BJ (cell line): ENCODE measurements around the gene PFN3. TPM values are rescaled to one million over a fixed set of nuclear protein-coding genes. Genes with fewer than 3 reads are reported as not detected.
"Not testable (repeated sequence)": the region's sequence is repeated elsewhere in the genome, so short reads cannot be mapped to it uniquely, and the experiment has no call there.

Experiments
- CTCF ChIA-PET: fragments of 350-600 bp; formaldehyde crosslinking; extraction: SDS; loops from one replicate; lab custom pipeline; 2021; ENCODE audit warnings: antibody characterized with exemption, inconsistent platforms; lab: Yijun Ruan, JAX
- POLR2A ChIA-PET: fragments of 300-600 bp; sonication (Branson Sonifier 250); formaldehyde crosslinking; extraction: SDS; loops from one replicate; lab custom pipeline; 2021; ENCODE audit warnings: antibody characterized with exemption; lab: Charles Lee
- DNase-seq: peaks from one replicate; pipeline ENCODE4 v3.0.0-alpha.2; 2011; ENCODE audit warnings: low read depth
- H3K27me3 ChIP-seq: 2 replicates; pipeline ENCODE4 v1.6.0; 2011; ENCODE audit warnings: low read length; ENCODE audit not compliant: control insufficient read depth, insufficient read depth
- H3K36me3 ChIP-seq: 2 replicates; pipeline ENCODE4 v1.5.1; 2011; ENCODE audit warnings: low read length; ENCODE audit not compliant: control insufficient read depth, insufficient read depth
- H3K4me3 ChIP-seq: 2 replicates; pipeline ENCODE4 v1.5.1; 2011; ENCODE audit warnings: low read depth, mild to moderate bottlenecking, control low read depth, low read length
- polyA plus RNA-seq: library from polyadenylated mRNA; depleted of rRNA; stranded (reverse); fragments of >200 nt; gene quantifications from 2 replicates; pipeline ENCODE4 v1.2.3, GENCODE V29; 2011
- TF ChIP-seq, protein P1 (sequence below): IDR thresholded peaks from 2 replicates; pipeline ENCODE4 v1.5.1; 2011; ENCODE audit warnings: low read depth, mild to moderate bottlenecking, control low read depth, inconsistent platforms, low read length, moderate library complexity; ENCODE audit not compliant: insufficient read depth

The PFN3 gene
- polyA plus RNA-seq, 1 experiment = not detected

DNA sequence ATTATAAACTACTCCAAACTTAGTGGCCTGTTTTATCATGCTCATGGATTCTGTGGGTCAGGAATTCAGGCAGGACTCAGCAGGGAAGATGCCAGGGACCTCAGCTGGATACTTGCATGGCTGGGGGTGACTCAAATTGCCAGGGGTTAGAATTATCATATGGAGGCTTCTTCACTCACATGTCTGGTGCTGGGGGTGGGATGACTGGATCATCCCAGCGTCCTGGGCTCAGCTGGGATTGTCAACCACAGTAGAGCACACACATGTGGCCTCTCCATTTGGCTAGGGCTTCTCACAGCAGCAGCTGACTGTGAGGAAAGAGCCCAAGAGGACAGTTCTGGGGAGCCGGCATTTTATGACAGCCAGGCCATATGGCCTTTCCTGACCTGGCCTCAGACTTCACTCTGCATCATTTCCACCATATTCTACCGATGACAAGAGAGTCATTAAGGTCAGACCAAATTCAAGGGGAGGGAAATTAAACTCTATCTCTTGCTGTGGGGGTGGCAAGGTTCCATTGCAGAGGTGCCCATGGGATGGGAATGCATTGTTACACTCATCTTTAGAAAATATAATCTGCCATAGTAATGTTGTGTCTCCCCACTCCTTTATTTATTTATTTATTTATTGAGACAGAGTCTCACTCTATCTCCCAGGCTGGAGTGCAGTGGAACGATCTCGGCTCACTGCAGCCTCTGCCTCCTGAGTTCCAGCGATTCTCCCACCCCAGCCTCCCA lies 20.8 kb upstream of the PFN3 start:
- no peak for DNase-seq
- Histone ChIP-seq H3K4me3 (no peak overlapping the region), H3K36me3 (no peaks in the 10 kb centered on the region), H3K27me3 (no peaks in the 10 kb centered on the region)
- ChIA-PET POLR2A (no interaction called here), CTCF (interaction anchor here (0.6 to 2.3 kb wide), 3 partner anchors 17 to 103 kb away, joined by 3 to 8 read pairs (median 7); no protein-coding TSS in a partner anchor)
- TF ChIP-seq, protein P1, sequence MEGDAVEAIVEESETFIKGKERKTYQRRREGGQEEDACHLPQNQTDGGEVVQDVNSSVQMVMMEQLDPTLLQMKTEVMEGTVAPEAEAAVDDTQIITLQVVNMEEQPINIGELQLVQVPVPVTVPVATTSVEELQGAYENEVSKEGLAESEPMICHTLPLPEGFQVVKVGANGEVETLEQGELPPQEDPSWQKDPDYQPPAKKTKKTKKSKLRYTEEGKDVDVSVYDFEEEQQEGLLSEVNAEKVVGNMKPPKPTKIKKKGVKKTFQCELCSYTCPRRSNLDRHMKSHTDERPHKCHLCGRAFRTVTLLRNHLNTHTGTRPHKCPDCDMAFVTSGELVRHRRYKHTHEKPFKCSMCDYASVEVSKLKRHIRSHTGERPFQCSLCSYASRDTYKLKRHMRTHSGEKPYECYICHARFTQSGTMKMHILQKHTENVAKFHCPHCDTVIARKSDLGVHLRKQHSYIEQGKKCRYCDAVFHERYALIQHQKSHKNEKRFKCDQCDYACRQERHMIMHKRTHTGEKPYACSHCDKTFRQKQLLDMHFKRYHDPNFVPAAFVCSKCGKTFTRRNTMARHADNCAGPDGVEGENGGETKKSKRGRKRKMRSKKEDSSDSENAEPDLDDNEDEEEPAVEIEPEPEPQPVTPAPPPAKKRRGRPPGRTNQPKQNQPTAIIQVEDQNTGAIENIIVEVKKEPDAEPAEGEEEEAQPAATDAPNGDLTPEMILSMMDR = no peak

DNA sequence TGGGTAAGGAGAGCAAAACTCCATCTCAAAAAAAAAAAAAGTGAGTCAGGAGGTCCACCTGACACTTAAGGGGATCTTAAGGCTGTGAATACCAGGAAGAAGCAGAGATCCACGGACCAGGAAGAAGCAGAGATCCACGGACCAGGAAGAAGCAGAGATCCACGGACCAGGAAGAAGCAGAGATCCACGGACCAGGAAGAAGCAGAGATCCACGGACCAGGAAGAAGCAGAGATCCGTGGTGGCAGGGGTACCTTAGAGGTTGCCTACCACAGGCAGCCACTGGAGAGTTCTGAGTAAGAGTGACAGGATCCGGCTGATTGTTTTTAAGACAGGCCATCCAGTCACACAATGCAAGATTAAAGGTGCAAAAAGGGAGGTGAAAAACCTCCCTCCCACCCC lies 20.0 kb upstream of the PFN3 start:
- H3K36me3 ChIP-seq, DNase-seq, H3K27me3 ChIP-seq, POLR2A ChIA-PET, H3K4me3 ChIP-seq: not testable (repeated sequence)
- CTCF ChIA-PET = interaction anchor here (8.7 kb wide), 1 partner anchor 16 kb away, joined by 89 read pairs; no protein-coding TSS in a partner anchor

DNA sequence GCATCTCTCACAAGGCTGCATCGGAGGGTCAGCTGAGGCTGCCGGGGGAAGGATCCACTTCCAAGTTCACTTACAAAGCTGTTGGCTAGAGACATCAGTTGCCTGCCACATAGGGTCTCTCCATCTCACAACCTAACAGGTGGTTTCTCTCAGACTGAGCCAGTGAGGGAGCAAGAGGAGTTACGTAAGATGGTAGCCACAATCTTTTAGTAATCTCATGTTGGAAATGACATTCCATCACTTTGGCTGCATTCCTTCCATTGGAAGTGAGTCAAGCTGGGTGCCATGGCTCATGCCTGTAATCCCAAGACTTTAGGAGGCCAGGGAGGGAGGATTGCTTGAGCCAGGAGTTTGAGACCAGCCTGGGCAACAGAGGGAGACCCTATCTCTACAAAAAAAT lies 18.6 kb upstream of the PFN3 start:
- ChIA-PET POLR2A (no interaction called here), CTCF (interaction anchor here (0.7 to 8.7 kb wide), 5 partner anchors 10 to 38 kb away, joined by 3 to 89 read pairs (median 3); no protein-coding TSS in a partner anchor)
- DNase-seq = no peak
- TF ChIP-seq, protein P1 = no peak
- no peaks in the 10 kb centered on the region for H3K36me3 ChIP-seq
- H3K27me3 ChIP-seq = peaks cover 2% of the 10 kb centered on the region; the same call in 1 of the 2 replicates
- no peak overlapping the region for H3K4me3 ChIP-seq

DNA sequence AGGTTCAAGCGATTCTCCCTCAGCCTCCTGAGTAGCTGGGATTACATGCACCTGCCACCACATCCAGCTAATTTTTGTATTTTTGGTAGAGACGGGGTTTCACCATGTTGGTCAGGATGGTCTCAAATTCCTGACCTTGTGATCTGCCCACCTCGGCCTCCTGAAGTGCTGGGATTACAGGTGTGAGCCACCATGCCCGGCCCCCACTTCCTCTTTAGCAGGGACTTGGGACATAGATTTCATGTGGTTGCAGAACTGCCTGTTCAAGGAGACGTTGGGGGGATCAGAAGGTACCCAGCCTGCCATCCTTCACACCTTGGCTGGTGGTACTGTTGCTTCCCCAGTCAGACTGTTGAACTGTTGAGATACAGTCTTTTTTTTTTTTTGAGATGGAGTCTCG lies 16.6 kb upstream of the PFN3 start:
- CTCF ChIA-PET = interaction anchor here (1.2 to 8.7 kb wide), 3 partner anchors 13 to 28 kb away, joined by 3 to 89 read pairs (median 4); no protein-coding TSS in a partner anchor
- H3K27me3 ChIP-seq, POLR2A ChIA-PET: not testable (repeated sequence)

DNA sequence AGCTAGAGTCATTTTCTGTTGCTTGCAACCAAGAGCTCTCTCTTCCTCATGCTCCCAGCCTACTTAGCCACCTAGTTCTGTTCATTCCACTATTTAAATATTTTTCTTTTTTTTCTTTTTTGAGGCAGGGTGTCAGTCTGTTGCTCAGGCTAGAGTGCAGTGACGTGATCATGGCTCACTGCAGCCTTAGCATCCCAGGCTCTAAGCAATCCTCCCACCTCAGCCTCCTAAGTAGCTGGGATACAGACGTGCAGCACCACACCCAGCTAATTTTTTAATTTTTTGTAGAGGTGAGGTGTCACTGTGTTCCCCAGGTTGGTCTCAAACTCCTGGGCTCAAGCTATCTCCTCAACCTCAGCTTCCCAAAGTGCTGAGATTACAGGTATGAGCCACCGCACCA lies 14.0 kb upstream of the PFN3 start:
- ChIA-PET POLR2A (no interaction called here), CTCF (interaction anchor here (1.1 to 8.7 kb wide), 5 partner anchors 9 to 39 kb away, joined by 3 to 89 read pairs (median 5); no protein-coding TSS in a partner anchor)
- TF ChIP-seq, protein P1 = no peak

More for the DNA sequence above, 16.6 kb upstream of the PFN3 start:
- H3K4me3 ChIP-seq, H3K36me3 ChIP-seq, DNase-seq: not testable (repeated sequence)

DNA sequence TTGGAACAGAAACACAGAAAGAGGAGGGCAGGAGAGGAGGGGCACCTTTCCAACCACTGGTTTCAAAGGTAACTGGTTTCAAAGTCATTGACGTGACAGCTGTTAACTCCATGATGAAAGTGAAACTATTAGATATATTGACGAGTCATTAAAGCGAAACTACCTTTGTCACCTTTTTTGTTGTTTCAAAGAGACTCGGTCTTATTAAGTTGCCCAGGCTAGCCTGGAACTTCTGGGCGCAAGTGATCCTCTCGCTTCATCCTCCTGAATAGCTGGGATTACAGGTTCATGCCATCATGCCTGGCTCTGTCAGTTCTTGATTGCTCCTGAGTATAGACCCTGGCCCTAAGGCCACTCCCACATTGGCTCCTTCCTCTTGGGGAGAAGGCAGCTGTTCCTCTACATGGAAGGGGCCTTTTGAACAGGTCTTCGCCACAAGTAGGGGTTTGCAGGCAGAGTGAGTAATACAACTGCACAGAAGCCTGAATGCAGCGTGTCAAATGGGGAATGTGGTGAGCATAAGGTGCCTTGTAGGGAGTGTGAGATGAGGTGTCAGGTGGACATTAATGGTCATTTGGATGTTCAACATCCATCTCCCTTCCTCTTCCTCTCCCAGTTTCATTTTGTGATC lies 12.3 kb upstream of the PFN3 start:
- no peak for DNase-seq
- peaks cover 9% of the 10 kb centered on the region for H3K27me3 ChIP-seq
- H3K4me3 ChIP-seq = no peak overlapping the region
- TF ChIP-seq, protein P1 = no peak
- CTCF ChIA-PET = interaction anchor here (2.2 to 8.7 kb wide), 2 partner anchors 9 to 41 kb away, joined by 9 to 89 read pairs; no protein-coding TSS in a partner anchor
- POLR2A ChIA-PET = no interaction called here
- H3K36me3 ChIP-seq = no peaks in the 10 kb centered on the region

More for the DNA sequence above, 14.0 kb upstream of the PFN3 start:
- no peaks in the 10 kb centered on the region for H3K36me3 ChIP-seq
- DNase-seq = no peak
- no peak overlapping the region for H3K4me3 ChIP-seq
- H3K27me3 ChIP-seq = peaks cover 7% of the 10 kb centered on the region
